Dermis microvascular lymphatic vessel endothelial cell (primary cell): ENCODE results near the gene SUMO1. TPM values are rescaled to one million over a fixed set of nuclear protein-coding genes. Genes with fewer than 3 reads are reported as not detected.

Experiments
- DNase-seq, 2 donors: peaks; one replicate each; pipeline versions ENCODE4 v3.0.0 to v3.0.0-alpha.2; 2010; ENCODE audit warnings: low read depth in 2 of 2
- total RNA-seq: library from RNA; depleted of rRNA; stranded (reverse); fragments of >200 nt; gene quantifications from 2 replicates; pipeline ENCODE4 v1.2.1, GENCODE V29; 2014

The SUMO1 gene
- total RNA-seq, 1 donor from 2014 or later, result 106 TPM

DNA sequence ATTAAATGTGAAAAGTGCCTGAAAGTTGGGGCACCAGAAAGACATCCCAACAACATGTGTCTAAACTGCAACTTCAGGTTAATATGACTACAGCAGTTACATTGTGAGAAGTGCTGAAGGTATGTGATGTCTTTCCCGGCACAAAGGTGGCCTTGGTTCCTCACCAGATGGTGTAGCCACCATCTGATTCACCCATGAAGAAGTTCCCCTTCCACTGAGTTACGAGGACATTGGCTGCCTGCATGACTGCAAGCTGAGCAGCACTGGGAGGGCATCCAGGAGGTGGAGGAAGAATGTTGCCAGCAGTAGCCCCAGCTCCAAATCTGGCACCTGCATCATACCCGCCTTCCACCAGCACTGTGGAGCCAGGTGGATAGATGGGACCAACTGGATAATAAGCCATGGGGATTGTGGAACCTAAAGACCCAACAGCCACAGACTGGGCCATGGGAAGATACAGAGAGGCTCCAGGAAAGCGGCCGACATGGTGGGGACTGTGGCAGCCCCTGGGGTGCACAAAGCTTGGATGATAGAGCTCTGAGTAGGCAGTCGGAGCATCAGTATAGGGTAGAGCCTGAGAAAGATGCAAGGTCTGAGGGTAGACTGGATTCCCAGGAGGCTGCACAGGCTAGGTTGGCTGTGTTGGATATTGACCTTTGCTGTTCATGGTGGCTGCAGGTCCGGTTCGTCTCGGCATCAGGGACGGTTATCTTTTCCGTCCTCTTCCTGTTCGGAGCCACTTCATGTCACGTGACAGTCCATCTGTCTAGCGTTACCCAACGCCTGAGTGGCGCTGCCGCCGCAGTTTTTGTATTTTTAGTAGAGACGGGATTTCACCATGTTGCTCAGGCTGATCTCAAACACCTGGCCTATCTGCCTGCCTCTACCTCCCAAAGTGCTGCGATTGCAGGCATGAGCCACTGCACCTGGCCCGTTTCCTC, 36.9 kb downstream of the SUMO1 start:
- DNase-seq, result no peak

DNA sequence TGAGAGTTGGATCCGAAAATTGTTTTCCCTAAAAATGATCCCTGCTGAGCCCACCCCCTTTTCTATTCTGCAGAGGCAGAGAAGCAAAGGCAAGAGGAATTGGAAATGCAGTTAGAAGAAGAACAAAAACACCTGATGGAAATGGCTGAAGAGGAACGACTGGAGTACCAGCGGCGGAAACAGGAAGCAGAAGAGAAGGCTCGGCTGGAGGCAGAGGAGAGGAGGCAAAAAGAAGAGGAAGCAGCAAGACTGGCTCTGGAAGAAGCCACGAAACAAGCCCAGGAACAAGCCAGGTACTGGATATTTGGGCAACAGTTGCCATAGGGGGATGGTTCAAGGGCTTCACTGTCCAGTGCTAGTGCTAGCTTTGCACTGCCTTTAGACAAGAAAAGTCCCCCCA, 41.7 kb downstream of the SUMO1 start:
- no peak for DNase-seq

DNA sequence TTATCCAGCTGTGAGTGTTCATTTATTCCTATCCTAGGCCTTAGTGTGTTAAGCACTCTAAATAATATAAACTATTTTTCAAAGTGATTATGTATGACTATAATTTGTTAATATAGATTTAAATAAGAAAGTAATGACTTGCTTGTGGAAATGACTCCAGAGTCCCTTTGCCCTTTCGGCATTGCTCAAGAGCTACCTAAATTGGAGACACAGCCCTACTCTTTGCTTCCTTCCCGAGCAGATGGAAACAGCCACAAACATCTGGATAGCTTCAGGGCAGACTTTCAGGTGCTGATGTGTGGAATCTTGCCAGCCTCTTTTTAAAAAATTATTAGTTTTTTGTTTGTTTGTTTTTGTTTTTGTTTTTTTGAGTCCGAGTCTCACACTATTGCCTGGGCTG, 44.0 kb downstream of the SUMO1 start:
- DNase-seq, result no peak

DNA sequence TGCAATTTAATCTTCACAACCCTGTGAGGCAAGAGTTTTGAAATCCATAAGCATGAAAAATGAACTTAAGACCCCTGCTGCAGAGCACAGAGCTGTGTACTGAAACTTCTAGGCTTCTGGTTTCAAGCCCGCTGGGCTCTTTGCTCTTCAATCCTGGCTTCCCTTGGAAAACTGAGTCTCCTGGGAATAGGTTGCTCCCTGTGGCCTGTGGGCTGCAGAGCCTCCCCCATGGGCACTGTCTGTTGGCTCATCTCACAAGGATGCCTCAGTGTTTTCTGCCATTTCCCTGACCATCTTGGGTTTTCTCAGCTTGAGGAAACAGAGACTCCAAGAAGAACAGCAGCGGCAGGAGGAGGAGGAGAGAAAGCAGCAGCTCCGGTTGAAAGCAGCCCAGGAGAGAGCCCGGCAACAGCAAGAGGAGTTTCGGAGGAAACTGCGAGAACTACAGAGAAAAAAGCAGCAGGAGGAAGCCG, 44.5 kb downstream of the SUMO1 start:
- DNase-seq, result no peak

DNA sequence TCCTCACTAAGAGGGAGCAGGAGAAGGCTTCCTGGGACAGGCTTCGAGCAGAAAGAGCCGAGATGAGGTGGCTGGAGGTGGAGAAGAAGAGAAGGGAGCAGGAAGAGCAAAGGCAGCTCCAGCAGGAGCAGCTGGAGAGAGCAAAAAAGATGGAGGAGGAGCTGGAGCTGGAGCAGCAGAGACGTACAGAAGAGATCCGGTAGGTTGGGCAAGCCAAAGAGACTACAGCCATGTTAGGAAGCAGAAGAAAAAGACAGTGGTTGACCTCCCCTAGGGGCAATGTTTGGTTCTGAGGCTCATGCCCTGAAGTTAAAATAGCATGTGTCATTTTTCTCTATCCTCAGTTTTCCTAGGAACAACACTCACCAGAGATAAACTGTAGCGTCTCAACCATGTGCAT, 45.1 kb downstream of the SUMO1 start:
- no peak for DNase-seq

DNA sequence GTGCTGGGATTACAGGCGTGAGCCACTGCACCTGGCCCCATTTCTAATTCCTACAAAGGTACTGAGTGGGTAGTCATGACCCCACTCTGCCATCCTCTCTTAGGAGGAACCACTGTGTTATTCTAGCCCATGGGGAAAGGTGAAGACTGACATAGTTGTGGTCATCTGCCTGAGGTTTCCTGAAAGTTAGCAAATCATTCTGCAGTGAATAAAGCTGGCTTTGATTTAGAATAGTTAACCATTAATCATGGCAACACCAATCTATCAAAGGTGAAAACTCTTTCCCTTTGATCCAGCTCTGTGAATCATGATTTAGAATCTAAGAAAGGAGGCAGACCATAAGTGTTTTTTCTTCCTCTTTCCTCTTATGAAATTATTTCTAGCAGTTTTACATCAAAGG, 50.8 kb downstream of the SUMO1 start:
- DNase-seq, result no peak

DNA sequence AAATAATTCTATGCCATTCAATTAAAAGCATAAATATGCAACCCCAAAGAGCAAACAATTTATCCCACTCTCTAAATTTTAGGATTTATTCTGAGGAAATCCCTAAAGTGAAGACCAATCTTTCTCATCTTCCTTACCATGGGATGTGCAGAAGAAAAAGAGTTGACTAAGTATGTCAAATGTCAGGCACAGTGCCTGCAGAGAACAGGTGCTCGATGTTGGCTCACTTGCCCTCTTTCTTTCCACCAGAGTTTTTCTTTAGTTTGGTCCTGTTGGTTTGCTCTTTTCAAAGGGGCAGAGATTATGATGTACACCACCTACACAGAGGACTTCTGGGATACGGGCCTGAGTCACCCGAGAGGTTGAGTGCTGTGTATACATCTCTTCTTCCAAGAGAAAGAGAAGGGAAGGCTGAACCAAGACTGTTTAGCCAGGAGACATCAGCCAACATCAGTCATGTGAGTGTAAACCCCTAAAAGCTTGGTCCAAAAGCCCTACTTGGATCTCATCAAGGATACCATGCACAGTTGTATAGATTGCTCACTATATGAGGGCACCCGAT, 51.7 kb downstream of the SUMO1 start:
- DNase-seq, result no peak

DNA sequence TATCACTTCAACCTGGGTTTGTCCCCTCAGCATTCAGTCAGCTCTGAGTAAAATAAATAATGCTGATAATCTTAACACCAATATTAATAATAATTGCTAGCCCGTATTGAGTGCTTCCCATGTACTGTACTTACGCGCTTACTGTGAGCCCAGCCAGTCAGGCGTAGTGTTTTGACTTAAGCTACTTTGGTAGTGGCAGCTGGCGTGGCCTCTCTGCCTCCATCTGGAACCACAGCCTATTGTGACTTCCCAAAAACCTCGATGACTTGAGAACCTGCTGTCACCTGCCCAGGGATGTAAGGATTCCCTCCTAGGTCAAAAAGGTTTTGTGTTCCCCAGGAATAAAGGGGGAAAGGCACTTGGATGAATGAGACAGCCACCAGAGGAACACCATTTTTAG, 53.2 kb downstream of the SUMO1 start:
- no peak for DNase-seq

DNA sequence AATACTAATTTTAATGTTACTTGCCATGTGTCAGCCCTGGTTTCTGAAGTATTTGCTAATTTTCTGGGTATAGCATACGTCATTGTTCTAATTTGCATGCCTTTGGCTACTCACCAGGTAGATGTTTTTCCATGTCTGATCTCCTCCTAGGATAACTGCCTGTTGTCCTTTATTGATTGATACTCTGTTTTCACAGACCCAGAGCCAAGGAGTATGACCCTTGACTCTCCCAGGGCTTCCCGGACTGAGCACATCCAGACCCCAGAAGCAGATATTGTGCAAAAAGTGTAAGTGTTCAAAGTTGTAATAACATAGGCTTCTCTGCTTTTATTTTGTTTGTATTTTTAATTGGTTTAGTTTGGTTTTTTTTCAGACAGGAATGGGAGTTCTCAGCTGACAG, 53.8 kb downstream of the SUMO1 start:
- DNase-seq, result no peak

DNA sequence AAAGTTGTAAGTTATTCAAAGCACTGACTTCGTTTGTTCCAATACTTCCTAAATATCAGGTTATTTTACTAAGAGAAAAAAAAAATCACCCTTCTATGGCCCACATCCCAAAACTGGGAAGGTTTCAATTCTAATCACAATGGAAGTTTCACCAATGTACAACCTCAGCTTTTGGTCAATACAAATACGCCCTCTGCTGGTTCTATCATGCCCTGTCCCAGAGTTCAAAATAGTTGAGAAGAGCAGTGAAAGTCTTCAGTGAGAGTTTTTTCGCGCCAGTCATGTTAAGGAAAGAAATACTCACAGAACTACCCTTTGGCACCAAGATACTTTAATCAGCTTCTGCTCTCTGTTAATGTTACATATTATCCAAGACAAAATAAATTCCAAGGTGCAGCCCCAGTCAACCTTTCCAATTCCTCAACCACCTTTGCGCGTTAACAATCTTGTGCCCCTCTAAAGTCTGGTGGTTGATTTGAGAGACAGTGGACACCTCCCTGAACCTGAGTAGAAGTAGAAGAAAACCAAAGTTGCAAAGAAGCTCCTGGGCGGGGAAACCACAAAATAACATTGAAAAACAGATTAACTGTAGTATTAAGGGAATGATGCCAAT, 59.9 kb downstream of the SUMO1 start:
- peak; percentile 45 to 64 for DNase-seq

DNA sequence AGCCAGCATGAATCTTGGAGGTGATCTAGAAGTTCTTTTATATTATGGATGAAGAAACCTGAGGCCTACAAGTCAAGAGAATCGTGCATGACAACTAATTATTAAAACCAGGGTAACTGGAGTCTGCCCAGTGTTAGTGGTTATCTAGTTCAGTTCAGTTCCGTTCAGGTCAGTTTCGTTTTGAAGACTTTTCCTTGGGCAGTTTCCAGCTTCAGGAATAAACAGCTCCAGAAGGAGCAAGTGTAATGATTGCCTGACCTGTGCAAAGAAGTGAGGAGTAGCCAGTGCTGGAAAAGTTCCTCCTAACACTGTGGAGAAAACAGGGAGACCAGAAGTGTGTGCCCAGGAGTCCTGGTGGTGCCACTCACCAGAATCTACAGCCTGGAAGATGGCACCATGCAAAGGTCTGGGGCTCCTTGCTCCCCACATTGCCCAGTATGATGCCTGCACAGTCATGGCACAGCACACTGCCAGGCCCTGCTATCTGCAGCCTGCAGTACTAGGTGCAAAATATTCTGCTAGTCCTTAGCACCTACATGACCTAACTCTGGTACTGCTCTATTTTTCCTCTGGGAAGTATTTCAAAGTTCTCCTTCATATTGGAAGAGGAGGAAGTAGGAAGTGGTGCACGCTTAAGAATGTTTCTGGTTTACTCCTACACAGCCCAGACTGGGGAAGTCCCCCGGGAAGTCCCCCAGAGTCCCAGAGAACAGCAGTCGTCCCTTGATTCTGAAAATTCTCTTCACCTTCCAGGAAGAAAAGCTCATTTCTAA, 65.8 kb downstream of the SUMO1 start:
- no peak for DNase-seq

DNA sequence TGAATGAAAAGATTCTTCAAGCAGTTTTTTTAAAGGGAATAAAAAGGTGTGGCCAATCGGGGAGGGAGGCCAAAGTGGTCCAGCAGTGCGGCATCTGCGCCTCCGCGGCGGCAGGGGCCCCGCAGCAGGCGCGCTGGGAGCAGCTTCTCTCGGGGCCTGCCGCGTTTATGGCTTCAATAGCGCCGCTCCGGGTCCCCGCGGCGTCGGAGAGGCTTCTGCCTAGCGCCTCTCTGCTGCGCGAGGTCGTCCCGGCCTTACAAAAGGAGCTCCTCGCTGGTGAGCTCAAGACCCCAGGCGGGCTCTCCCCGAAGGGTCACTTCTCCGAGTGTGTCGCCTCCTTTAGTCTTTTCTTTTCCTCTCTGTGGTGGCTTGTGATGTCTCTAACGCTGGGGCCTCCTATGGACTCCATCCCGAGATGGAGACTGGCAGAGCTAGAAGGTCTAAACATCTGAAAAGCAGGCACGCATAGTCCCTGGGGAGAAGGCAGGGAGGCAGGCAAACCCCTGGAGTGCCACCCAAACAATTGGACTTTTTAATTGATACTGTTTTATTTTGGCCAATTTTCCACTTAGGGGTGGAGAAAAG, 67.1 kb downstream of the SUMO1 start:
- DNase-seq, result peak in 1 of 2 donors; percentile 11

DNA sequence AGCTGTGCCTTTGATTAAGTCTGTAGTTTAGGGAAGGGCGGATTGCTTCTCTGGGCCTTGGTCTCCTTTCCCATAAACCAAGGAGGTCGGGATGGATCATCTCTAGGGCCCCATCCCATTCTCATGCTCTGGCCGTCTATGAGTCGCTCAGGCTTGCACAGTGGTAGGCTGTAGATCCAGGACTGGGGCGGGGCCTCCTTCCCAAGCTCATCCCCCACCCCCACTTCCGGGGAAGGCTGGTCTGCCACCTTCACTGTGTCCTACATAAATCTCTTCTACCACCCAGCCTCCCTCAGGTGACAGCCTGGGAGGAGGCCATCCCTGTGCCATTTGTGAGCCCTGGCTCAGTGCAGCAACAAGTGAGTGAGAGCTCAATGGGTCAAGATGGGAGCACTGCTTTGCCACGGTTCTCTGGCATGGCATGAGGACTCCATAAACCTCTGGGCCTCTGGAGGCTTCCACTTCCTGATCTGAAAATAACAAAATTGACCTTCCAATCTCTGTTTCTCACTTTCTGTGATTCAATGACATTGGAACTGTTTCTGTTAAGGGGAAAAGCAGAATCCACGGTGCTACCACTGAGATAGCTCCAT, 68.5 kb downstream of the SUMO1 start:
- DNase-seq, result no peak

DNA sequence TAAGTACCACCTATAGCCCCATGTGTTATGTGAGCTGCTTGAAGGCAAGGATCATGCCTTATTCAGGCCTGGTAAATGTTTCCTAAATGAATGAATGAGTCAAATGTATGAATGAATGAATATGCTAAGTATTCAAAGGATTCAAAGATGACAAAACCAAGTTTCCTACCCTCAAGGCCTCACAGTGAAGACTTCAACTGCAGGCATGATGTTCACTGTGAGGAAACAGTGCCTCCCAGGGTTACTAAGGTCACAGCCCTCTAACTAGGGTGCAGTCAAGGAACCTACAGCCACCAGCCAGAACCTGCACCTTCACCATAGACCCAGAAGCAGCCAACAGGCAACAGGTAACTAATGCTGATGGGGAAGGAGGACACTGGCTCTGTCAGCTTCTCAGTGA, 69.3 kb downstream of the SUMO1 start:
- DNase-seq, result no peak

DNA sequence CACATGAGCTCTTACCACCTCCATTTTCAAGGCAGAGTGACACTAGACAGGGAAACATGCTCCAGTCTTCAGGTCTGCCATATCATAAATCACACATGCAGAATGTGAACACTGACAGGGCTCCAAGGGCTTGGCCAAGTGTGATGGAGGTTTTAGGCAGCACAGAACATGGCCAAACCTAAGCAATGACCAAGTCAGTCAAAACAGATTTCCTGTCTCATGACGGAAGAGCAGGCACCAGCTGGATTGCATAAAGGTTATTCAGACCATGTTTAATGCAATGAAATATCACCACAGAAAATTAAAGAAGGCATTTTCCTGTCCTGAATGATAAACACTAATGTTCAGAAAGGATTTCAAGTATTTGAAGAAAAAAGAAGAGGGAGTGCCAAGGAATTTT, 72.5 kb downstream of the SUMO1 start:
- DNase-seq, result no peak

DNA sequence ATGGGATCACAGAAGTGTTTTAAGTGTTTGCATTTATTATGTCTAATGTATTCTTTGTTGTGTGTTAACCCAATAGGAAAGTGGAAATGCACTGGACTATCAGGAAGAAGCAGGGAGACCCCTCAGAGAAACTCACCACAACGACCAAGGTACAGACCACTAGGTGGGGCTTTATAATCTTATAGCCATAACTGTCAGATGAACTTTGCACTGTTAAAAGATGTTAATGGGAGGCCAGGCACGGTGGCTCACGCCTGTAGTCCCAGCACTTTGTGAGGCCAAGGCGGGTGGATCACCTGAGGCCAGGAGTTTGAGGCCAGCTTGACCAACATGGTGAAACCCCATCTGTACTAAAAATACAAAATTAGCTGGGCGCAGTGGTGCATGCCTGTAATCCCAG, 73.2 kb downstream of the SUMO1 start:
- DNase-seq, result no peak

DNA sequence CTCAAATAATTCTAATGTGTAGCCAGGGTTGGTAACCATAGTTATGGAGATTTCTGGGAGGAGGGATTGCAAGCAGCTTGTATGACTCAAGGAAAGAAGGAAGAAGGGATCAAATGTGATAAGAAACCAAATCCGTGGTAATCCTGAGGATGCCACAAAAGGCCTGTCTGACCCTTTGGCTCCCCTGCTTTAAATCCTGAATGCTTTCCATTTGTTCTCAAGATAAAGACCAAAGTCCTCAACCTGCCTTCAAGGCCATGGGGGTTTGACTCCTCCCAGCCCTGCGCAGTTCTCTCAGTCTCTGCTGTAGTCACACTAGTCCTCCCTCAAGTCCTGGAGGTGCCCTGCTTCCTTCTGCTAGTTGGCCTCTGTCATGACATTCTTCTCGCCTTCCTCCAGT, 74.0 kb downstream of the SUMO1 start:
- DNase-seq, result no peak

DNA sequence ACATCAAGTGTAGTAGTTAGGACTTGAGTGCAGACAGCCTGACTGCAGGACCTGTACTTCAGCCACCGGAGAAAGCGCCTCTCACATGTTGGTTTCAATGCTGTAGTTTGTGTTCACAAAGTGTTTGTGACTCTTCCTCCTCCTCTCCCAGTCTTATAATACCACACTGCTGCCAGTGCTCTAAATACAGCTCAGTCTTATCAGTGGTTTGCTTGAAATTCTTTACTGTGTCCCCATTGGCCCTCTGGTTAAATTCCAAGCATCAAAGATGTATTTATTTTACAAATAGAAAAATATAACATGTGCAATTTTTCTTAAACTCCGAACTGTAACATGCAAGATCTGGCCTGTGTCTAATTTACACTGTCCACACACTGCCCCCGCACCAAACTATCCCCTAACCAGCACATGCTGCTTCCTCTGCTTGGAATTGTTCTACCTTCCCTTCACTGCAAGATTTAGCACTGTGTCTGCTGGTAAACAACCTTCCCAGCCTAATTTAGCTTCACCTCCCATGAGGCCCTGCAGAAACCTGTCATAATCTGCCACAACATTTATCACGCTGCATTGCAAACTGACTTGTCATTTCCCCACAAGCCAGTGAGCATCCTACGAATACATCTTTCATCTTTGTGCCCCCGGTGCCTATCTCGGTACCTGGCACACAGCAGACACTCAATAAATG, 77.1 kb downstream of the SUMO1 start:
- DNase-seq, result no peak

DNA sequence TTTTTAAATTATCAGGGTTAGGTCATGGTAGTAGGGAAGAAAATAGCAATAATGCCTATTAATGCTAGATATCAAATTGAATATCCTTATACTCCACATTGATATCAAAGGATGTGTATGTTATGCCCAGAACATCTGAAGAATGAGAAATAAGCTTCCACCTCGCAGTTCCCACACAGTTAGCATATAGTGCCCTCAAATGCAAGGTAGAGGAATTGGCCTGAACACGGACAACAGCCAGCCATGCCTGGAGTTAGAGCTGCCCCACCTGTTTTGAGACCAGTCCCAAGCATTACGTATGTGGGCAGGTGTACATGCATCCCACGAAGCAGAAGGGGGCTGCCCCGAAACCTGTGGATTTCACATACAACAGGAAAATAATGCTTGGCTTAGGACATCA, 79.6 kb downstream of the SUMO1 start:
- no peak for DNase-seq

DNA sequence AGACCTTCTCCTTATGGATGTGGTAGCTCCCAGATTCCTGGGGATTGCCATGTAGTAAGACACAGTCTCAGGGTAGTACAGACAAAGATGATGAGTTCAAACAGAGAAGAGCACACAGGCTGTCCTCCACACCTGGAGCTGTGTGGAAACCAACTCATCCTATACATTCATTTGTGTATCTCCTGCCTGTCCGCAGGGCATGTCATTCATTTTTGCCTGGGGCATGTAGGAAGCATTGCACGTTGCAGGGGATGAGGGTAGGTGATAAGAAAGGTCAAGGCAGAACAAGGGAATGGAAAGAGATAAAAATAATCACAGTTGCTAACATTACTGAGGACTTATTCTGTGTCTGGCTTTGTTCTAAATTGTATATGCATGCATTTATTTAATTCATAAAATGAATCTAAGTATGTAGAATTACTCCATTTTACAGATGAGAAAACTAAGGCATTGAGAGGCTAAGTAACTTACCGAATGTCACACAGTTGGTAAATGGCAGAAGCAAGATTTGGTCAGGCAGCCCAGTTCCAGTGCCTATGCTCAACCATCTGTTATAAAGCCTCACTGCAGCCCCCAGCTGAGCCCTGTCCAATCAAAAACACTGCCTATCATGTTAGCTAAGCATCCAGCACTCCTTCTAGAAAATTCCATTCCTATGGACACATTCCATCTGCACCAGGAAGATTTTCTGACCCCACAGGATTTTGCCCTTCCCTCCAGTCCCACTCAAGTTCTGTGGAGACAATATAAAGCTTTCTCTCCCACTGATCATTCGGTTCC, 81.0 kb downstream of the SUMO1 start:
- DNase-seq, result no peak
